ENCODE data around the gene AK1. TPM values are rescaled to one million over a fixed set of nuclear protein-coding genes. Genes with fewer than 3 reads are reported as not detected.

AK1 gene
- total and polyA plus RNA-seq, 2 of the 8 experiments (the other 6 are each of a cell fraction or from before 2014, with no cell fraction given) = 37.9 to 39.2 TPM

DNA sequence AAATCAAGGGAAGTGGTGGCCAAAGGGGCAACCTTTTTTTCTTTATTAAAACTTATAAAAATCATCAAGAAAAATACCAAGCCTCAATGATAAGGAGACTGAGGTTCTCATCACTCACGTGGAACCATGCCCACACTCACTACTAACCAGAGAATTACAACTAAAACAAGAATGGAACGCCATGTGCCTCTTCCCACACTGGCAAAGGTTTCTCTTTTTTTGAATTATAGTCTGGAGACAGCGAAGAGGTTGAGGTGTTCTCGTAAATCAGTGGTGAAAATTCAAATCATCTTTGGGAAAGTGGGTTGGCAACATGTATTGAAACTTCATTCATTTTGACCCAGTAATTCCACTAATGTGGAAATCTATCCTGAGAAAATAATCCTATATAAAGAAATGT lies 55.4 kb downstream of the AK1 start:
- no peak overlapping the region for H2BK15ac ChIP-seq (ENCODE audit: low read length)
- H3K27ac ChIP-seq (ENCODE audit: low read depth, low read length) = no peak overlapping the region
- H4K8ac ChIP-seq (ENCODE audit: extremely low read depth, insufficient read depth, low read length) = no peak overlapping the region
- no peak overlapping the region for H3K4me2 ChIP-seq (ENCODE audit: insufficient read depth in 1 of 2, low read depth in 2 of 2, low read length in 2 of 2)
- H3K14ac ChIP-seq (ENCODE audit: insufficient read length) = no peak overlapping the region
- peaks cover 0 to 10% (median 8%) of the 10 kb centered on the region in 4 experiments; a peak in 5 of 7 replicates for H3K4me1 ChIP-seq (replicated peaks in 1 of 4; ENCODE audit: control insufficient read depth in 3 of 4, insufficient read depth in 4 of 4, low read length in 3 of 4)
- no peaks in the 10 kb centered on the region for H3K79me2 ChIP-seq (ENCODE audit: control insufficient read depth in 1 of 2, insufficient read depth in 2 of 2, low read length in 2 of 2)
- no peaks in the 10 kb centered on the region for H3K9me3 ChIP-seq (ENCODE audit: insufficient read depth in 2 of 2, low read depth in 1 of 2, low read length in 1 of 2)
- H2BK5ac ChIP-seq (ENCODE audit: low read depth, low read length) = no peak overlapping the region
- H3K4me3 ChIP-seq (ENCODE audit: extremely low read depth in 1 of 4, insufficient read depth in 2 of 4, low read depth in 3 of 4, low read length in 4 of 4) = no peak overlapping the region
- no peak for FAIRE-seq
- WGBS, 2 experiments (ENCODE audit: extremely low coverage in 1 of 2, insufficient coverage in 1 of 2, insufficient read length in 1 of 2, insufficient replicate concordance in 2 of 2, low coverage in 1 of 2, low lambda C conversion rate in 2 of 2, missing lambda C conversion rate in 1 of 2) = 89% methylated on average over 4 of the region's 4 CpGs; no CpG with 5 or more reads in 1 of the 2 experiments
- TF ChIP-seq, protein P1, sequence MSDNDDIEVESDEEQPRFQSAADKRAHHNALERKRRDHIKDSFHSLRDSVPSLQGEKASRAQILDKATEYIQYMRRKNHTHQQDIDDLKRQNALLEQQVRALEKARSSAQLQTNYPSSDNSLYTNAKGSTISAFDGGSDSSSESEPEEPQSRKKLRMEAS (IDR thresholded peaks at IDR 0.05) = no peak
- no peak for TF ChIP-seq KDM4A (IDR thresholded peaks at IDR 0.05; ENCODE audit: low read depth, low read length, severe bottlenecking)
- TF ChIP-seq KDM1A (IDR thresholded peaks at IDR 0.05; ENCODE audit: borderline replicate concordance, low read length) = no peak
- TF ChIP-seq RBBP5 (IDR thresholded peaks at IDR 0.05; ENCODE audit: borderline replicate concordance, low read depth, low read length) = no peak
- no peak overlapping the region for H3K18ac ChIP-seq (ENCODE audit: extremely low read depth, low read length)
- no peak overlapping the region for H3K56ac ChIP-seq (replicated peaks; ENCODE audit: insufficient read length, low read depth, low read length)
- no peak overlapping the region for H4K91ac ChIP-seq (replicated peaks; ENCODE audit: insufficient read length, low read length)
- H2BK120ac ChIP-seq (replicated peaks; ENCODE audit: low read depth, low read length) = no peak overlapping the region
- POLR2A ChIA-PET (ENCODE audit: partially characterized antibody) = interaction anchor here (1.9 to 4.8 kb wide), 2 partner anchors 7 to 13 kb away, joined by 5 to 34 read pairs; no protein-coding TSS in a partner anchor
- no peak overlapping the region for H3K23ac ChIP-seq (ENCODE audit: insufficient read length)
- H2AFZ ChIP-seq (ENCODE audit: low read length) = no peak overlapping the region
- peaks cover 0 to 12% (median 7%) of the 10 kb centered on the region in 4 experiments; a peak in 5 of 7 replicates for H3K27me3 ChIP-seq (replicated peaks in 1 of 4; ENCODE audit: control insufficient read depth in 3 of 4, extremely low read depth in 1 of 4, insufficient read depth in 3 of 4, low read length in 3 of 4)
- no peak overlapping the region for H2BK20ac ChIP-seq (ENCODE audit: low read length)
- peaks cover 7% of the 10 kb centered on the region; the same call in 1 of the 2 replicates for H3K23me2 ChIP-seq (ENCODE audit: low read depth, low read length)
- no peaks in the 10 kb centered on the region for H3K36me3 ChIP-seq (ENCODE audit: control insufficient read depth in 2 of 4, insufficient read depth in 4 of 4, low read length in 3 of 4)
- H3K79me1 ChIP-seq (ENCODE audit: low read depth, low read length) = no peaks in the 10 kb centered on the region
- peaks cover 2 to 3% of the 10 kb centered on the region in 2 experiments for H4K20me1 ChIP-seq (replicated peaks in 1 of 2; ENCODE audit: control insufficient read depth in 1 of 2, insufficient read depth in 2 of 2, low read length in 2 of 2)
- no peak overlapping the region for H2AK5ac ChIP-seq (ENCODE audit: low read depth, low read length)
- DNase-seq (ENCODE audit: low read depth in 1 of 2, low spot score in 2 of 2) = no peak
- H3K4ac ChIP-seq (replicated peaks; ENCODE audit: insufficient read length, low read depth, low read length) = no peak overlapping the region
- CTCF ChIA-PET (ENCODE audit: partially characterized antibody) = interaction anchor here (0.8 to 7.3 kb wide), 5 partner anchors 17 to 99 kb away, joined by 3 to 116 read pairs (median 19); no protein-coding TSS in a partner anchor
- H2BK12ac ChIP-seq (ENCODE audit: low read depth, low read length) = no peak overlapping the region
- no peak overlapping the region for H4K5ac ChIP-seq (ENCODE audit: insufficient read length, low read depth, low read length)
- no peak overlapping the region for H3K9ac ChIP-seq (replicated peaks in 1 of 4; ENCODE audit: extremely low read depth in 1 of 4, low read depth in 3 of 4, low read length in 3 of 4)

Measured in H1 (cell line).